CD4-positive, alpha-beta T cell treated with Interleukin-12 subunit alpha and Interleukin-12 subunit beta, for 1 hour (primary cell): ENCODE measurements around the gene DSP.

Source experiments
- DNase-seq: peaks from one replicate; pipeline ENCODE4 v3.0.0-alpha.2; 2020

Gene DSP

GRCh38 chr6:7594579-7595125, 53.2 kb downstream of the DSP start:
- no peak for DNase-seq

DNA sequence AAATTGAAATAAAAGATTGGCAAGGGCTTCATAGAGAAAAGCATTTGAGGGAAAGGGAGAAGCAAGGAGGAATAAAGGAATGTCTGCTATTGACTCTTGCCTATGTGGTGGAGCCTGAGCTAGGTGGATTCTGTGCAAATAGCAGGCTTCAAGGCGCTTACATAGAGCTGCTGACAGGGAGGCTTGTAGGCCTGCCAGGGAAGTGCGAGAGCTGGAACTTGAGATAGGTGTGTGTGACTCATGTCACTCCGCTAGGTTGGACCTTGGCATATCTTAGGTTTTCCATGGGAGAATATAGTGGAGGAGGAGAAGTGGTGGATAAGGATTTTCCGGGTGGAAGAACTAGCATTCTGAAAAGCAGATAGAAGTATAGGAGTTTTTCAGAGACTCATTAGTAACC, 62.5 kb downstream of the DSP start:
- DNase-seq = no peak

DNA sequence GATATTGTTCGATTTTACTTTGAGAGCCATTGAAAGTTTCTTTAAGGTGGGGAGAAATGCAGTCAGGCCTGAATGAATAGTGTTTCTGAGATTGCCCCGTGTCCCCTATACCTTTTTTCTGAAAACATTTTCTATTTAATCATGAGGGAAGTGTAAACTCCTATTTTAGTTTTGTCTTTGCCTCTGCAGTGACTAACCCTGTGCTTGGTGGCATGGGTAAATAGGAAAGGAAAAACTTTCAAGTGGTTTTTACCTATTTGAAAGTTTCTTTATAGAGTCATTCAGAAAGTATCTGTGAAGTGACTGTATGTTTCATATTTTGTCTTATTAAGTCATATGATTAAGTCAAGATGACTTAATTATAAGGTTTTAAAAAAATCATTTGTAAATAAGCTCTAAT, 63.0 kb downstream of the DSP start:
- no peak for DNase-seq

GRCh38 chr6:7615611-7616383, 74.3 kb downstream of the DSP start:
- peak; percentile 49 for DNase-seq

DNA sequence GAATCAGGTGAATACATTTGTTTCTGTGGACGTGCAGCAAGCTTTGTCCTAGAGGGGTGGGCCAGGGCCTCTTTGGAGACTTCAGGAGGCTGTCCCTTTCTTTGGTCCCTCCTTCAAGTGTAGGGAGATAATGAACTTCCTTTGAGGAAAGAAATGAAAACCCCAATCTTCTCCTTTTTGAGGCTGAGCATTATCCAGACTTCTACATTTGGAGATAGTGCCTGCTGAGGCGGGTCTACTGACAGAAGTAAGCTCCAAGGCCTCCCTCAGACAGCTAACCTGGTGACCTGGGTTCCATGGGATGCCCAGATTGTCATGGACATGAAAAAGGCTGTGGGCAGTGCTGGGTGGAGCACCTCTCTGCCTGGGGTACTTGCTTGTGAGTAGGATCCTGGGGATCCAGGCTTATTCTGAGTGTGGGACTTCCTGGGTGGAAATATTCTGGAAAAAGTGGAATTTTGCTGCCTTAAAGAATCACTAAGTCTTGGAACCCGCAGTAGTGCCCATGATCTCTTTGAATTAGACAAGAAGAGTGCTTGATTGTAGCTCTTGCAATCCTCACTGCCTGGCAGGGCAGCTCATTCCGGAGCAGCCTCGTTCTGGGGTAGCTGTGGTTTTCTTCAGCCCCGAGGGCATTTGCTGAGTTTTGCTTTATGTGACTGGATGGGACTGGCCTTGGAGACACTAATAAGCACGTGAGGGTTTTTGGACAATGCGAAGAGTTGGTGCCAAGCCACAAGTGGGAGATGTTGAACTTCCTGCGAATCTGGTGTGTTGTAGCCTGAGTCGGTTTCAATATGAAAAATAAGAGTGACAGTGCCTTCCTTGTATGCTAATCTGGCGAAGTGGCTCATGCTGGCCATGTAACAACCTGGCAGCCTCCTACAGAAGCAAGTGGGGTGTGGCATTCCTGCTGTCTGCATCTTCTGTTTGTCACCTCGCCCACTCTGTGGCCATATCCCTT, 76.6 kb downstream of the DSP start:
- no peak for DNase-seq

DNA sequence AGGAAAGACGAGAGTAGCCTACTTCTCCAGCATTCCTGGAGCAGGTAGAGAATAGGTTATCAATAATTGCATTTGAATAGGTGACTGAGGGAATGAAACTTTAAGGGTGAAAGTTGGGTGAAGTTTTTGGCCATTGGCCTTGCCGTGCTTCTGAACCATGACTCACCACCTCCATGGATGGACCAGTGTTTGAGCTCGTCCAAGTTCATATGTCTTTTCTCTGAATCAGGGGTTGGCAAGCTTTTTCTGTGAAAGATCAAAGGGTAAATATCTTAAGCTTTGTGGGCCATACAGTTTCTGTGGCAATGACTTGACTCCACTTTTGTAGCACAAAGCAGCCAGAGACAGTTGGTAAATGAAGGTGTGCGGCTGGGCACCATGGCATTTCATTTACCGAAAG, 80.3 kb downstream of the DSP start:
- DNase-seq = no peak

DNA sequence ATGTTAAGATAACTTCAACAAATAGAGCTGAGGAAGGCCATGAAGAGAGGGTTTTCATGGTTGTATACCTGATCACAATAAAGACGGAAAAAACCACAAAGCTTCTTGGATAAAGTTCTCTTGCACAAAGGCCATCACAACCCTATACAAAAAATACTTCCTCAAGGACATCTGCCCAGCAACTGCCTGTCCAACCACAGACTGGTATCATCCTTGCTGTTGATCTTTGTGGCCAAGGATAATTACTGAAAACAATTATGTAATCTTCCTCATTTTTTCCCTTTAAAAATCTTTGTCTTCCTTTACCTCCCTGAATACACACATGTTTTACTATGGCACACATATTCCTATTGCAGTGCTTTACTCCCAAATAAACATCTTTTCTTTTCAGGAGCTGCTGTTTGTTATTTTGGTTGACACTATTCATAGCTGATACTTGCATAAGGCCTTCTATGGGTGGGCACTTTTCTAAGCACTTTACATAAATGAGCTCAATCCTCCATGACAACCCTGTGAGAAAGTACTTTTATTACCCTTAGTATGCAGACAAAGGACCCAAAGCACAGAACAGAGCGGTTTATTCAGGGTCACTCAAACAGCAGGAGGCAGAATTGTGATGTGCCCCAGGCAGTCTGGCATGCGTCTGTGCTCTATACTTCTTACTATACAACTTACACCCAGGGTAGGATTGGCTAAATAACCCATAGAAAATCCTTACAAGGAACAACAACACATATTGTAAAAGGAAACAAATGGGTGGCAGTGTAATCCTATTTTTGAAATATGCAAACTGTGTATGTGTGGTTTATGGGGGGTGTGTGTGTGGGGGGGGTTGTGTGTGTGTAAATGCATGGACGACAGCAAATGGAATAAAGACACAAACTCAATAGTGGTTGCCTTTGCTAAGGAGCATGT, 83.6 kb downstream of the DSP start:
- DNase-seq = no peak

DNA sequence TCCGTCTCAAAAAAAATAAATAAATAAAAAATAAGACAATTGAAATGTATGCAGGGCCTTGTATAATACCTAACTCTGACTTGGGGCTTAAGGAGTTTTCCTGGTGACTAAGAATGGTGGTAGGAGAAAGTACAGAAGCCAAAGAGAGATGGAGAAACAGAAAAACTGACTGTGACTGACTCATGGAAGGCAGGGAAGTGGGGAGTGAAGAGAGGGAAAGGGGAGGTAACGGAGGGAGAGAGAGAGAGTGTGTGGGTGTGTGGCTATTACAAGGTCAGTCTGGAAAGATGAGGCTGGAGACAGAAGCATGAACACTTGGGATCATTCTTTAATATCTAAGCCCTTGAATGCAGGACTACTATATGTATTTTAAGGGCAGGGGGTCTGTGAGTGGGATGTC, 87.0 kb downstream of the DSP start:
- DNase-seq = no peak

DNA sequence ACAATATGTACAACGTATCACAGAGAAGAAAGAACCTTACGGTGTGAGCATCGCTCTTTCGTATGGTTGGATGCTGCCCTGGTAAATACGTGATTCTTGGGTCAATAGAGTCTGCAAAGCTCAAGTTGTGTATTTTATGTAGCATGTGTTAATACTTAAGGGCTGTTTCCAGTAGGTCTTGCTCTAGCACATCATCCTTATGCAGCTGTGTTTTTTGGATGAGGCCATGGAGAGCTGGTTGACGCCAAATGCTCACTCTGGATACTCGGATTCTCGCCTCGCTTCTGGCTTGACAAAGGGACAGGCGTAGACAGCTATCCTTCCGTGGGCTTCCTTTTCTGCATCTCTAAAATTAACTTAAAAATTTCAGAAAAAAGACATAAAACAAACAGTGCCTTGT, 87.4 kb downstream of the DSP start:
- DNase-seq = no peak

GRCh38 chr6:7629321-7629720, 87.8 kb downstream of the DSP start:
- no peak for DNase-seq

GRCh38 chr6:7630792-7631191, 89.3 kb downstream of the DSP start:
- no peak for DNase-seq

DNA sequence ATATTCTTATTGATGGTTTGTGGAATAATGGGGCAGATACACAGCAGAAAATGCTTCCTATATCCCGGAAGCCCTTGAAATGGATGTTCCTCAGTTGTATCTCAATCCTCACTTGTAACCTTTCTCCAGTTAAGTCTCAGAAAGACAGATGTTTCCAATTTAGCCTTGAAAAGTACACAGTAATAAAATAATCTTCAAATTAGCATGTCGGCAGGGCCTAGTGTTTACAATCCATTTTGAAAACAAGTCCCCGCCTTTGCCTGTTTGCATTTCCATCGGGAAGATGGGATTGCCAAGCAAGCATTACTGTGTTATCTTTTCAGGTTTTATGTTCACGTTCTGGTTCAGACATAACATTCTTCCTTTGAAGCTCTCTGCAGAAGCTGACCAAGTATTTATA, 90.0 kb downstream of the DSP start:
- no peak for DNase-seq

- DNase-seq = no peak
Observed at GRCh38 chr6:7632501-7633290, 91.2 kb downstream of the DSP start.

DNA sequence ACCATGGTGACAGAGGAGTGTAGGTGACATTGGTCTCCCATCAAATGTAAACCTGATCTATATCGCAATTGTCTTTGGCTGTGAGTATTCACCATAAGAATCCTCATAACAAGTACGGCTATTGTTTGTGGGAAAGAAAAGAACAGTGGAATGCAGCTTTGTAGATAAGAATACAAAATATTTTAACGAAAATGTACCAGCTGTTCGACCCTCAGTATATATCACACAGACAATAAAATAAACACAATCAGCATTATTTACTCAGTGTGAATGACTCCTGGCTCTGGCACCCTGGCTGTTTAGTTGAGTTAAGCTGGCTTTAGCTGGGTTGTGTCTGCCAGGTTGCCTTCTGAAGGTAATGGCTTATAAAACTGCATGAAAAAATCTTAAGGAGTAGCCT, 91.9 kb downstream of the DSP start:
- no peak for DNase-seq

DNA sequence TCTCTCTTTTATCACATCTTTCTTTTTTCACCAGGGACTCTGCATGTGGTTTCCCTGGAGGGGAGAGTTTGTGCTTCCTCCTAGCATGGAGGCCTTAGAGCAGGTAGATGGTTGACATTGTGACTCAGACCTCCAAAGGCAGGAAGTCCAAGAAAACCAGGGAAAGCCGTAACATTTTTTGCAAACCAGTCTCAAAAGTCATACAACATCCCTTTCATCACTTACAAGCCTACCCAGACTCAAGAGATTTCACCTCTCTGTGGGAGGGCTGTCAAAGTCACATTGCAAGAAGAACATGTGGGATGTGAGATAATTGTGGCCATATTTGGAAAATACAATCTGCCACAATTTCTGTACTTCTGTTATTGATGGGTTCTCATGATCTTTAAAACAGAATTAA, 94.7 kb downstream of the DSP start:
- no peak for DNase-seq
